HepG2 (cell line): ENCODE data around the gene OR5AP2.
"Not testable (repeated sequence)": the region's sequence is repeated elsewhere in the genome, so short reads cannot be mapped to it uniquely, and the experiment has no call there.

ENCODE experiments used
- ESRRA ChIP-seq: sonication (generic); formaldehyde crosslinking; IDR thresholded peaks from 2 replicates; pipeline ENCODE4 v1.5.1; 2020; ENCODE audit warnings: mild to moderate bottlenecking, low read depth, missing genetic modification reagents
- FOXM1 ChIP-seq: sonication (generic); formaldehyde crosslinking; IDR thresholded peaks from 2 replicates; pipeline ENCODE4 v1.5.0; 2020; ENCODE audit warnings: missing genetic modification reagents
- JUN ChIP-seq: sonication (generic); formaldehyde crosslinking; IDR thresholded peaks from 2 replicates; pipeline ENCODE4 v1.4.0; 2020; ENCODE audit warnings: mild to moderate bottlenecking, missing genetic modification reagents
- KDM5B ChIP-seq: sonication (generic); formaldehyde crosslinking; IDR thresholded peaks from 2 replicates; pipeline ENCODE4 v1.4.0; 2020; ENCODE audit warnings: missing genetic modification reagents, mild to moderate bottlenecking, borderline replicate concordance
- ZFP1 ChIP-seq: IDR thresholded peaks from 2 replicates; pipeline ENCODE4 v1.6.1; 2016
- TF ChIP-seq, protein P1 (sequence below): IDR thresholded peaks from 2 replicates; pipeline ENCODE4 v1.6.1; 2016; ENCODE audit warnings: low read depth
- TF ChIP-seq, protein P2 (sequence below): sonication (generic); formaldehyde crosslinking; IDR thresholded peaks from 2 replicates; pipeline ENCODE4 v1.4.0; 2020; ENCODE audit warnings: mild to moderate bottlenecking, missing genetic modification reagents

DNA sequence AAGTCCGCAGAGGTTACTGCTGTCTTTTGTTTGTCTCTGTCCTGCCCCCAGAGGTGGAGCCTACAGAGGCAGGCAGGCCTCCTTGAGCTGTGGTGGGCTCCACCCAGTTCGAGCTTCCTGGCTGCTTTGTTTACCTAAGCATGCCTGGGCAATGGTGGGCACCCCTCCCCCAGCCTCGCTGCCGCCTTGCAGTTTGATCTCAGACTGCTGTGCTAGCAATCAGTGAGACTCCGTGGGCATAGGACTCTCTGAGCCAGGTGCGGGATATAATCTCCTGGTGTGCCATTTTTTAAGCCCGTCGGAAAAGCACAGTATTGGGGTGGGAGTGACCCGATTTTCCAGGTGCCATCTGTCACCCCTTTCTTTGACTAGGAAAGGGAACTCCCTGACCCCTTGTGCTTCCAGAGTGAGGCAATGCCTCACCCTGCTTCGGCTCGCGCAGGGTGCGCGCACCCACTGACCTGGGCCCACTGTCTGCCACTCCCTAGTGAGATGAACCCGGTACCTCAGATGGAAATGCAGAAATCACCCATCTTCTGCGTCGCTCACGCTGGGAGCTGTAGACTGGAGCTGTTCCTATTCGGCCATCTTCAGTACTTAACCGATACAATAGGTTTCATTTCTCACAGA is 50.0 kb downstream of the OR5AP2 start:
- TF ChIP-seq, protein P1, sequence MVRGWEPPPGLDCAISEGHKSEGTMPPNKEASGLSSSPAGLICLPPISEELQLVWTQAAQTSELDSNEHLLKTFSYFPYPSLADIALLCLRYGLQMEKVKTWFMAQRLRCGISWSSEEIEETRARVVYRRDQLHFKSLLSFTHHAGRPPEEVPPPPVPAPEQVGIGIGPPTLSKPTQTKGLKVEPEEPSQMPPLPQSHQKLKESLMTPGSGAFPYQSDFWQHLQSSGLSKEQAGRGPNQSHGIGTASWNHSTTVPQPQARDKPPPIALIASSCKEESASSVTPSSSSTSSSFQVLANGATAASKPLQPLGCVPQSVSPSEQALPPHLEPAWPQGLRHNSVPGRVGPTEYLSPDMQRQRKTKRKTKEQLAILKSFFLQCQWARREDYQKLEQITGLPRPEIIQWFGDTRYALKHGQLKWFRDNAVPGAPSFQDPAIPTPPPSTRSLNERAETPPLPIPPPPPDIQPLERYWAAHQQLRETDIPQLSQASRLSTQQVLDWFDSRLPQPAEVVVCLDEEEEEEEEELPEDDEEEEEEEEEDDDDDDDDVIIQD = not testable (repeated sequence)
- not testable (repeated sequence) for TF ChIP-seq ZFP1; FOXM1; JUN (CRISPR knock-in tag); ESRRA; KDM5B (CRISPR knock-in tag)
- TF ChIP-seq, protein P2, sequence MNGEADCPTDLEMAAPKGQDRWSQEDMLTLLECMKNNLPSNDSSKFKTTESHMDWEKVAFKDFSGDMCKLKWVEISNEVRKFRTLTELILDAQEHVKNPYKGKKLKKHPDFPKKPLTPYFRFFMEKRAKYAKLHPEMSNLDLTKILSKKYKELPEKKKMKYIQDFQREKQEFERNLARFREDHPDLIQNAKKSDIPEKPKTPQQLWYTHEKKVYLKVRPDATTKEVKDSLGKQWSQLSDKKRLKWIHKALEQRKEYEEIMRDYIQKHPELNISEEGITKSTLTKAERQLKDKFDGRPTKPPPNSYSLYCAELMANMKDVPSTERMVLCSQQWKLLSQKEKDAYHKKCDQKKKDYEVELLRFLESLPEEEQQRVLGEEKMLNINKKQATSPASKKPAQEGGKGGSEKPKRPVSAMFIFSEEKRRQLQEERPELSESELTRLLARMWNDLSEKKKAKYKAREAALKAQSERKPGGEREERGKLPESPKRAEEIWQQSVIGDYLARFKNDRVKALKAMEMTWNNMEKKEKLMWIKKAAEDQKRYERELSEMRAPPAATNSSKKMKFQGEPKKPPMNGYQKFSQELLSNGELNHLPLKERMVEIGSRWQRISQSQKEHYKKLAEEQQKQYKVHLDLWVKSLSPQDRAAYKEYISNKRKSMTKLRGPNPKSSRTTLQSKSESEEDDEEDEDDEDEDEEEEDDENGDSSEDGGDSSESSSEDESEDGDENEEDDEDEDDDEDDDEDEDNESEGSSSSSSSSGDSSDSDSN (CRISPR knock-in tag) = not testable (repeated sequence)
